ENCODE data around the gene HMG20B. TPM values are rescaled to one million over a fixed set of nuclear protein-coding genes. Genes with fewer than 3 reads are reported as not detected.

HMG20B gene
- total and polyA plus RNA-seq, 3 experiments from 2014 or later = 44.0 to 54.2 (median 50.6) TPM

DNA sequence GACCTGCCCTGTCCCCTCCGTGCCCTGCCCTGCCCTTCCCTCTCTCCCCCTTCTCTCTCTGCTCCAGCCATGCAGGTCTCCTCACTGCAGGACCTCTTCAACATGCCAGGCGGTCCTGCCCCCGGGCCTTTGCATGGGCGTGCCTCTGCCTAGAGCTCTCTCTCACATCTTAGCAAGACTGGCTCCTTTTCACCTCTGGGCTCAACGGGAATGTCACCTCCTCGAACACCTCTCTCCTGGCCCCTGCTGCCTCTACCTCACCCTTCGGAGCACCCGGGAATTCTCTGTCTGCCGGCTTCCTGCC, 21.0 kb upstream of the HMG20B start:
- H3K27ac Mint-ChIP-seq = peak overlapping the region in 7 of 8 donors; percentile 47 to 79 (median 71)
- CTCF ChIA-PET = no interaction called here

DNA sequence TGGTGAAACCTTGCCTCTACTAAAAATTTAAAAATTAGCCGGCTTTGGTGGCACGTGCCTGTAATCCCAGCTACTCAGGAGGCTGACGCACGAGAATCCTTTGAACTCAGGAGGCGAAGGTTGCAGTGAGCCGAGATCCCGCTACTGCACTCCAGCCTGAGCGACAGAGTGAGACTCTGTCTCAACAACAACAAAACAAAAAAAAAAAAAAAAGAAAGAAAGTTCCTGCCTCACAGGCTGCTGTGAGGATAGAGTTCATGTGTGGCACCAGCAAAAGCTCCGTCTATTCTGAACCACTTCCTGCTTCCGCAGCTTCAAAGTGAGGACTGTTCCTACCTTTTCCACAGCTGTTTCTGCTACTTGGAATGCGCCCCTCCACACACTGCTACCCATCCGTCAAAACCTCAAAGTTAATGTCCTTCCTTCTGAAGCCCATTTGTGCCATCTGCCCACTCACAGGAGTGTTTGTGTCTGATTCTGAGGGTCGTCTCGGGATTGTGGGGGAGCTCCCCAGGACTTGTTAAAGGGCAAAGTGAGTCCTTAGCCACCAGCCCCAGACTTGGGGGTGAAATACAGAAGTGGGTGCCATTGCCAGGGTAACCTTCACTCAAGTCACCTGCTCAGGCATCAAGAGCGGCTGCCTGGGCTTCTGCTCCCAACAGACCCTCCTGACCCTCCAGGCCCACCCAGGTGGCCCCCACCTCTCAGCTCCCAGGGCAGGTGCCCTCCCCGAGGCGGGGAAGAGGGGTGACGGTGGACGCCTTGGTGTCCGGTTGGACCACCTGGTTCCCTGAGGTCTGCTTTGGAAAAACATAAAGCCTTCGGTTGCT, 18.3 kb upstream of the HMG20B start:
- H3K27ac Mint-ChIP-seq = peak overlapping the region; percentile 85 to 99 (median 96)
- H3K4me1 Mint-ChIP-seq = peaks cover 35 to 48% (median 39%) of the 10 kb centered on the region in 3 donors
- H3K9me3 ChIP-seq (ENCODE audit: low read length) = no peaks in the 10 kb centered on the region
- CTCF ChIA-PET = interaction anchor here (1.0 to 7.0 kb wide), 4 partner anchors 8 to 40 kb away, joined by 3 to 62 read pairs (median 4); partner anchors contain the start of gene GIPC3
- no peaks in the 10 kb centered on the region for H3K27me3 Mint-ChIP-seq
- POLR2A ChIA-PET = interaction anchor here (0.6 to 2.6 kb wide), 10 partner anchors 9 to 1678 kb away, joined by 3 to 14 read pairs (median 4); partner anchors contain the start of genes FZR1 and TBXA2R
- peak overlapping the region; percentile 86 to 98 (median 94) for H3K4me3 Mint-ChIP-seq
- no peaks in the 10 kb centered on the region for H3K9me3 Mint-ChIP-seq
- H3K27ac ChIP-seq (ENCODE audit: low read depth, low read length) = peak overlapping the region; percentile 20
- H3K4me3 ChIP-seq (ENCODE audit: low read length) = peak overlapping the region; percentile 40
- peaks cover 44% of the 10 kb centered on the region for H3K4me1 ChIP-seq (ENCODE audit: insufficient read depth, low read length)
- peaks cover 4% of the 10 kb centered on the region for H3K36me3 ChIP-seq (ENCODE audit: insufficient read depth, low read length)
- peaks cover 0 to 21% (median 2%) of the 10 kb centered on the region in 3 donors for H3K36me3 Mint-ChIP-seq
- no peaks in the 10 kb centered on the region for H3K27me3 ChIP-seq (ENCODE audit: insufficient read depth, low read length, poor library complexity, severe bottlenecking)
- DNase-seq = peak in 4 of 5 donors; percentile 18 to 79 (median 68)

More for the DNA sequence above, 21.0 kb upstream of the HMG20B start:
- POLR2A ChIA-PET = no interaction called here
- Mint-ChIP-seq H3K9me3 (no peaks in the 10 kb centered on the region), H3K27me3 (no peaks in the 10 kb centered on the region), H3K4me3 (peak overlapping the region in 3 of 7 donors; percentile 19 to 37 (median 35)), H3K36me3 (peaks cover 0 to 34% (median 2%) of the 10 kb centered on the region in 3 donors), H3K4me1 (peaks cover 28 to 41% (median 34%) of the 10 kb centered on the region in 3 donors)
- H3K27me3 ChIP-seq (ENCODE audit: insufficient read depth, low read length, poor library complexity, severe bottlenecking) = no peaks in the 10 kb centered on the region
- H3K4me3 ChIP-seq (ENCODE audit: low read length) = no peak overlapping the region
- H3K36me3 ChIP-seq (ENCODE audit: insufficient read depth, low read length) = peaks cover 9% of the 10 kb centered on the region
- H3K27ac ChIP-seq (ENCODE audit: low read depth, low read length) = no peak overlapping the region
- peaks cover 38% of the 10 kb centered on the region for H3K4me1 ChIP-seq (ENCODE audit: insufficient read depth, low read length)
- DNase-seq = no peak
- H3K9me3 ChIP-seq (ENCODE audit: low read length) = no peaks in the 10 kb centered on the region

DNA sequence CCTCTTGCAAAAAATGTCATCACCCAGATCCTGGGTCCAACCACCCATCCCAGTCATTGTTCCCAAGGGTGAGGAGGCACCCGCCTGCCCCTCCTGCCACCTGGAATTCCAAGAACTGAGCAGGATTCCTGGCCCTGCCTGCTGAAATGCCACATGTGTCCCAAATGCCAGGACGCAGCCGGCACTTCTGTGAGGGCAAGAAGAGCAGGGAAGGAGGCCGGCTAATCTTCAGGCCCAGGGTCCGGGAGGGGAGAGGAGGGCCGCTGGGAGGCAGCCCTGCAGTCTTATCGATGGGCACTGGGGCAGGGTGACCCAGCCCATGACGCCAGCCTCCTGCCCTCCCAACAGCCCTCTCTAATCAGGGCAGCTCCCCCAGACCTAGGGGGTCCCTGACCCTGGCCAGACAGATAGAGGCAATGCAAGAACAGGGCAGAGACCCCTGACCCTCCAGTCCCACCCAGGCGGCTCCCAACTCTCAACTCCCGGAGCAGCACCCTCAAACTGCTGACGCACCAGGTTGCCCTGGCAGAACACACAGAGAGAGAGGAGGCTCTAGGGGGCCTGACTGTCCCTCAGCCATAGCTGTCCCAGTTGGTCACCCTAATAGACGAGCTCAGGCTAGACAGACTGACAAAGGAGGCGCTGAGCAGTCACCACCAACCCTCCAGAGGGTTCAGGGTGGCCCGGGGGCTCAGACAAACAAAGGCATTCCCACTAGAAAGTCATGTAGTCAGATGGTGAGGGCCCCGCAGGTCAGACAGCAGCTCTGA, 16.9 kb upstream of the HMG20B start:
- H3K4me1 ChIP-seq (ENCODE audit: insufficient read depth, low read length) = peaks cover 44% of the 10 kb centered on the region

DNA sequence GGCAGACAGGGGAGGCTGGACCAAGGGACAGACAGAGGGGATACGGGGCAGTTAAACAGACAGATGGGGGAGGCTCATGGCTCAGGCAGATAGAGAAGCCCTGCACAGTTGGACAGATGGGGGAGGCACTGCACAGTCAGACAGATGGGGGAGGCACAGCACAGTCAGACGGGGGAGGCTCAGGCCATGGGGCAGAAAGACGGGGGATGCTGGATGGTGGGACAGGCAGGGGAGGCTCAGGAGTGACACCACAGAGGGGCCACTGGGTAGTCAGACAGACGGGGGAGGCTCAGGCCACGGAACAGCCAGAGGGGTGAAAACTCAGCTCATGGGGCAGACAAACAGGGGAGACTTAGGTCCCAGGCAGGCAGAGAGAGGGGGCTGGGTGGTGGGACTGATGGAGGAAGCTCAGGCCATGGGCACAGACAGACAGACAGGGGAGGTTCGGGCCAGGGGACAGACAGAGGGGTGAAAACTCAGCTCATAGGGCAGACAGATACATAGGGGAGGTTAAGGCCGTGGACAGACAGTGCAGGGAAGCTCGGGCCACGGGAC, 16.2 kb upstream of the HMG20B start:
- Mint-ChIP-seq H3K4me3 (peak overlapping the region; percentile 93 to 98 (median 95)), H3K4me1 (peaks cover 35 to 42% (median 36%) of the 10 kb centered on the region in 3 donors), H3K27ac (peak overlapping the region; percentile 91 to 99 (median 95)), H3K9me3 (no peaks in the 10 kb centered on the region), H3K27me3 (no peaks in the 10 kb centered on the region), H3K36me3 (peaks cover 0 to 9% (median 2%) of the 10 kb centered on the region in 3 donors)
- POLR2A ChIA-PET = interaction anchor here (0.5 to 1.5 kb wide), 3 partner anchors 9 to 48 kb away, joined by 3 to 4 read pairs (median 4); no protein-coding TSS in a partner anchor
- H3K27me3 ChIP-seq (ENCODE audit: insufficient read depth, low read length, poor library complexity, severe bottlenecking) = no peaks in the 10 kb centered on the region
- peak overlapping the region; percentile 69 for H3K27ac ChIP-seq (ENCODE audit: low read depth, low read length)
- peak overlapping the region; percentile 89 for H3K4me3 ChIP-seq (ENCODE audit: low read length)
- H3K36me3 ChIP-seq (ENCODE audit: insufficient read depth, low read length) = no peaks in the 10 kb centered on the region
- peaks cover 44% of the 10 kb centered on the region for H3K4me1 ChIP-seq (ENCODE audit: insufficient read depth, low read length)
- H3K9me3 ChIP-seq (ENCODE audit: low read length) = no peaks in the 10 kb centered on the region
- CTCF ChIA-PET = interaction anchor here (0.8 to 7.0 kb wide), 4 partner anchors 10 to 109 kb away, joined by 3 to 62 read pairs (median 4); partner anchors contain the start of gene GIPC3
- DNase-seq = no peak

More for the DNA sequence above, 16.9 kb upstream of the HMG20B start:
- Histone ChIP-seq H3K27me3 (ENCODE audit: insufficient read depth, low read length, poor library complexity, severe bottlenecking) (no peaks in the 10 kb centered on the region), H3K4me3 (ENCODE audit: low read length) (peak overlapping the region; percentile 89), H3K9me3 (ENCODE audit: low read length) (no peaks in the 10 kb centered on the region), H3K36me3 (ENCODE audit: insufficient read depth, low read length) (peaks cover 2% of the 10 kb centered on the region), H3K27ac (ENCODE audit: low read depth, low read length) (peak overlapping the region; percentile 69)
- Mint-ChIP-seq H3K4me3 (peak overlapping the region; percentile 93 to 98 (median 95)), H3K27me3 (no peaks in the 10 kb centered on the region), H3K4me1 (peaks cover 35 to 47% (median 38%) of the 10 kb centered on the region in 3 donors), H3K9me3 (no peaks in the 10 kb centered on the region), H3K27ac (peak overlapping the region; percentile 91 to 99 (median 95)), H3K36me3 (peaks cover 0 to 13% (median 2%) of the 10 kb centered on the region in 3 donors)
- ChIA-PET POLR2A (interaction anchor here (0.5 to 2.6 kb wide), 4 partner anchors 8 to 49 kb away, joined by 3 to 14 read pairs (median 4); no protein-coding TSS in a partner anchor), CTCF (interaction anchor here (0.8 to 7.0 kb wide), 5 partner anchors 10 to 110 kb away, joined by 3 to 62 read pairs (median 5); partner anchors contain the start of gene GIPC3)
- no peak for DNase-seq

DNA sequence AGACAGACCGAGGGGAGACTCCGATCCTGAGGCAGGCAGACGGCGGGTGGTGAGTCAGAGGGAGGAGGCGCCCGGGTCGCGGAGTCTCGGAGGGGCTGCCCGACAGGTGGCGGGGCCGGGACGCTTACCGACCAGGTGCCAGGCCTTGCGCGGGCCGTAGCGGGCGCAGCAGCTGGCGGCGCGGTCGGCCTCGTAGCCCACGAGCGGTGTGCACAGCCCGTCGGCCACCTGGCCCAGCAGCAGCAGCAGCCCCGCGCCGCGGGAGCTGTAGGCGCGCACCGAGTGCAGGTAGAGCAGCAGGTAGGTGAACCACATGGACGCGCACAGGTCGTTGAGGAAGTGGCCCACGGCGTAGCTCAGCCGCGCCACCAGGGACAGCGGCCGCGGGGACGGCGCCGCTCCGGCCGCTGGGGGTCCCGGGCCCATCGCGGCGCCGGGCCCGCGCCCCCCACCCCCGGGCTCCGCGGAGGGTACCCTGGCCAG, 15.7 kb upstream of the HMG20B start:
- Mint-ChIP-seq H3K36me3 (peaks cover 0 to 6% (median 2%) of the 10 kb centered on the region in 3 donors), H3K27ac (peak overlapping the region; percentile 91 to 99 (median 95)), H3K9me3 (no peaks in the 10 kb centered on the region), H3K27me3 (no peaks in the 10 kb centered on the region), H3K4me3 (peak overlapping the region; percentile 93 to 98 (median 95)), H3K4me1 (peaks cover 32 to 38% (median 35%) of the 10 kb centered on the region in 3 donors)
- Histone ChIP-seq H3K27ac (ENCODE audit: low read depth, low read length) (peak overlapping the region; percentile 69), H3K27me3 (ENCODE audit: insufficient read depth, low read length, poor library complexity, severe bottlenecking) (no peaks in the 10 kb centered on the region), H3K4me1 (ENCODE audit: insufficient read depth, low read length) (peaks cover 44% of the 10 kb centered on the region), H3K4me3 (ENCODE audit: low read length) (peak overlapping the region; percentile 89), H3K9me3 (ENCODE audit: low read length) (no peaks in the 10 kb centered on the region), H3K36me3 (ENCODE audit: insufficient read depth, low read length) (no peaks in the 10 kb centered on the region)
- CTCF ChIA-PET = interaction anchor here (1.1 to 7.0 kb wide), 3 partner anchors 11 to 28 kb away, joined by 3 to 62 read pairs (median 5); partner anchors contain the start of gene GIPC3
- DNase-seq = peak; percentile 56 to 81 (median 62)
- POLR2A ChIA-PET = interaction anchor here (1.1 to 1.5 kb wide), 2 partner anchors 10 to 48 kb away, joined by 3 to 4 read pairs; no protein-coding TSS in a partner anchor

DNA sequence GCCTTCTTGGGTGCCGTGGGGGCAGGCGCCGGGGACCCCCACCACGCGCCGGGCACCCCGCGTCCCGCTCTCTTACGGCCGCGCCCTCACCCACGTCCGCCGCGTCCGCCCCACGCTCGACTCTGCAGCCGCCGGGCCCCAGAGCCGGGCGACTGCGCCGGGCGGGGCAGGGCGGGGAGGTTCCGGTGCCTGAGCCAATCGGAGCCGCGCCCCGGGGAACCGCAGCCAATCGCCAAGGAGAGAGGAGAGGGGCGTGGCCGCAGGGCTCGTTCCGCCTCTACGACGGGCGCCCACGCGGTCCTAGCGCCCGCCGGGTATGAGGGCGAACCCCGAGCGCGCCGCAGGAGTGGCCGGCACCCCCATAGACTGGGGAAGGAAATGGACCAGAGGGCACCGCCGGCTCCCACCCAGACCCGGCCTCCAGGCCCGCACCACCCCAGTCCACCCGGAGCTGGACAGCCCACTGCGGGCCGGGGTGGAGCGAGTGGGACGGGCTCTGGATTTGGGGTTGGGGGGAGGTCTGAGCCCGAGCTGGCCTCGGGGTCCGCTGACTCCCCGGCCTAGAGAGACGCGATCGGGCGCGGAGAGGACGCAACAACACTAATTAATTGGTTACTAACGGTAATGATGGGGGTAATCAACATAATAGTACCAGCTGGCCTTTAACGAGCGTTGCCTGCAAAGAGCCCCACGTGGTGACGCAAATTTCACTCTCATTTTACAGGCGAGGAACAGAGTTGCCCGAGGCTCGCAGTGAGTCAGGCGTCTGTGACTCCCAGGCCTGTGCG, 15.1 kb upstream of the HMG20B start, which contains the start of gene MFSD12:
Gene MFSD12 (minus strand): TSS at position 126 of the 788 bp plus-strand sequence. CDS start 183 bp downstream, outside the sequence.
- peak; percentile 91 to 95 (median 92) for DNase-seq
- Histone ChIP-seq H3K4me3 (ENCODE audit: low read length) (peak within 1 kb of the TSS; percentile 96), H3K9me3 (ENCODE audit: low read length) (no peaks in the 10 kb centered on the region), H3K4me1 (ENCODE audit: insufficient read depth, low read length) (peaks cover 43% of the 10 kb centered on the region), H3K36me3 (ENCODE audit: insufficient read depth, low read length) (no peaks in the 10 kb centered on the region), H3K27ac (ENCODE audit: low read depth, low read length) (peak within 1 kb of the TSS; percentile 72), H3K27me3 (ENCODE audit: insufficient read depth, low read length, poor library complexity, severe bottlenecking) (no peaks in the 10 kb centered on the region)
- H3K36me3 Mint-ChIP-seq = peaks cover 0 to 6% (median 2%) of the 10 kb centered on the region in 3 donors
- peak within 1 kb of the TSS; percentile 91 to 99 (median 95) for H3K27ac Mint-ChIP-seq
- H3K9me3 Mint-ChIP-seq = no peaks in the 10 kb centered on the region
- POLR2A ChIA-PET = interaction anchor here (1.0 to 1.5 kb wide), 3 partner anchors 10 to 47 kb away, joined by 3 to 4 read pairs (median 4); no protein-coding TSS in a partner anchor
- H3K4me1 Mint-ChIP-seq = peaks cover 32 to 38% (median 35%) of the 10 kb centered on the region in 3 donors
- H3K4me3 Mint-ChIP-seq = peak within 1 kb of the TSS; percentile 93 to 98 (median 95)
- no peaks in the 10 kb centered on the region for H3K27me3 Mint-ChIP-seq
- CTCF ChIA-PET = interaction anchor here (0.6 to 7.0 kb wide), 4 partner anchors 12 to 71 kb away, joined by 3 to 62 read pairs (median 4); partner anchors contain the start of gene GIPC3
